ENCODE results near the gene ADCY1. TPM values are rescaled to one million over a fixed set of nuclear protein-coding genes. Genes with fewer than 3 reads are reported as not detected.

Gene ADCY1
- total RNA-seq, 6 experiments from 2014 or later: 0.20 TPM; not detected in 5

- TF ChIP-seq, protein P1, sequence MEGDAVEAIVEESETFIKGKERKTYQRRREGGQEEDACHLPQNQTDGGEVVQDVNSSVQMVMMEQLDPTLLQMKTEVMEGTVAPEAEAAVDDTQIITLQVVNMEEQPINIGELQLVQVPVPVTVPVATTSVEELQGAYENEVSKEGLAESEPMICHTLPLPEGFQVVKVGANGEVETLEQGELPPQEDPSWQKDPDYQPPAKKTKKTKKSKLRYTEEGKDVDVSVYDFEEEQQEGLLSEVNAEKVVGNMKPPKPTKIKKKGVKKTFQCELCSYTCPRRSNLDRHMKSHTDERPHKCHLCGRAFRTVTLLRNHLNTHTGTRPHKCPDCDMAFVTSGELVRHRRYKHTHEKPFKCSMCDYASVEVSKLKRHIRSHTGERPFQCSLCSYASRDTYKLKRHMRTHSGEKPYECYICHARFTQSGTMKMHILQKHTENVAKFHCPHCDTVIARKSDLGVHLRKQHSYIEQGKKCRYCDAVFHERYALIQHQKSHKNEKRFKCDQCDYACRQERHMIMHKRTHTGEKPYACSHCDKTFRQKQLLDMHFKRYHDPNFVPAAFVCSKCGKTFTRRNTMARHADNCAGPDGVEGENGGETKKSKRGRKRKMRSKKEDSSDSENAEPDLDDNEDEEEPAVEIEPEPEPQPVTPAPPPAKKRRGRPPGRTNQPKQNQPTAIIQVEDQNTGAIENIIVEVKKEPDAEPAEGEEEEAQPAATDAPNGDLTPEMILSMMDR (IDR thresholded peaks at IDR 0.05): no peak
- no peak for DNase-seq
- H3K4me1 Mint-ChIP-seq (ENCODE audit: low read depth): peaks cover 10% of the 10 kb centered on the region
- H3K36me3 Mint-ChIP-seq (ENCODE audit: low read depth): no peaks in the 10 kb centered on the region
- no peak overlapping the region for H3K4me3 Mint-ChIP-seq
- H3K27ac Mint-ChIP-seq: no peak overlapping the region
- no peaks in the 10 kb centered on the region for H3K9me3 Mint-ChIP-seq
- H3K27me3 Mint-ChIP-seq (ENCODE audit: insufficient read depth): peaks cover 24% of the 10 kb centered on the region
Observed at GRCh38 chr7:45701701-45702510, 127.7 kb downstream of the ADCY1 start.

DNA sequence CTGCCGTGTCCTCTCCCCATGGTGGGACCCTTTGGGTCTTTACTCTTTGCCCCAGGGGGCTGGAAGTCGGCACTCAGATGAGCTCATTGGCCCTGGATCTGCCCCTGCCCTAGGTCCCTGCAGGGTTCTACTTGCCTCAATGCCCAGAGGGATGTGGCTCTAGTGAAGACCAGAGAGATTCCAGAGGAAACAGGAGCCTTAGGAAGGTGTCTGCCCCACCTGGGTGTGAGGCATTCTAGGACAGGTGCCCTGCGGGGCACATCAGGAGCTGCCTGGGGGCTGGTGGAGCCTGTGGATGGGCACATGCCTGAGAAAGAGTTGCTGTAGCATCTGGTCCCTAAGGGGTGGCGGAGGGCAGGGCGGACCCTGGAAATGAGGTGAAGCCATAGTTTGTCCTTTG is 128.6 kb downstream of the ADCY1 start:
- no peak for DNase-seq
- H3K9me3 Mint-ChIP-seq: no peaks in the 10 kb centered on the region
- peaks cover 4% of the 10 kb centered on the region for H3K4me1 Mint-ChIP-seq (ENCODE audit: low read depth)
- TF ChIP-seq, protein P1 (IDR thresholded peaks at IDR 0.05): no peak
- H3K27ac Mint-ChIP-seq: no peak overlapping the region
- H3K27me3 Mint-ChIP-seq (ENCODE audit: insufficient read depth): peaks cover 30% of the 10 kb centered on the region
- no peaks in the 10 kb centered on the region for H3K36me3 Mint-ChIP-seq (ENCODE audit: low read depth)
- no peak overlapping the region for H3K4me3 Mint-ChIP-seq

GRCh38 chr7:45703373-45703821 is 129.2 kb downstream of the ADCY1 start:
- Mint-ChIP-seq H3K27ac (no peak overlapping the region), H3K27me3 (ENCODE audit: insufficient read depth) (peaks cover 36% of the 10 kb centered on the region), H3K4me3 (no peak overlapping the region), H3K4me1 (ENCODE audit: low read depth) (no peaks in the 10 kb centered on the region), H3K36me3 (ENCODE audit: low read depth) (no peaks in the 10 kb centered on the region), H3K9me3 (no peaks in the 10 kb centered on the region)
- TF ChIP-seq, protein P1 (IDR thresholded peaks at IDR 0.05): no peak
- no peak for DNase-seq

- H3K27ac Mint-ChIP-seq: no peak overlapping the region
- H3K36me3 Mint-ChIP-seq (ENCODE audit: low read depth): no peaks in the 10 kb centered on the region
- H3K27me3 Mint-ChIP-seq (ENCODE audit: insufficient read depth): peaks cover 37% of the 10 kb centered on the region
- H3K9me3 Mint-ChIP-seq: no peaks in the 10 kb centered on the region
- no peak for DNase-seq
- H3K4me1 Mint-ChIP-seq (ENCODE audit: low read depth): no peaks in the 10 kb centered on the region
- TF ChIP-seq, protein P1 (IDR thresholded peaks at IDR 0.05): no peak
- H3K4me3 Mint-ChIP-seq: no peak overlapping the region
Observed at GRCh38 chr7:45703911-45704682, 129.9 kb downstream of the ADCY1 start.

- Mint-ChIP-seq H3K36me3 (ENCODE audit: low read depth) (no peaks in the 10 kb centered on the region), H3K4me1 (ENCODE audit: low read depth) (peaks cover 3% of the 10 kb centered on the region), H3K27me3 (ENCODE audit: insufficient read depth) (peaks cover 40% of the 10 kb centered on the region), H3K27ac (no peak overlapping the region), H3K9me3 (no peaks in the 10 kb centered on the region), H3K4me3 (no peak overlapping the region)
- no peak for DNase-seq
- TF ChIP-seq, protein P1 (IDR thresholded peaks at IDR 0.05): no peak
Observed at GRCh38 chr7:45704683-45705016, 130.5 kb downstream of the ADCY1 start.
